B cell (primary cell): ENCODE measurements around the gene ZNF620. TPM values are rescaled to one million over a fixed set of nuclear protein-coding genes. Genes with fewer than 3 reads are reported as not detected.
A peak's percentile ranks its signal among the peaks of the same experiment; 100 is the strongest.

Experiments used
- ATAC-seq: fragments of 200-7000 bp; cut with Tn5 transposase; one replicate; pipeline ENCODE4 v1.10.0; 2021; ENCODE audit warnings: low read depth, mild to moderate bottlenecking, moderate number of reproducible peaks, moderate library complexity
- CTCF ChIA-PET: fragments of 350-600 bp; sonication (Branson Sonifier 250); formaldehyde crosslinking; loops from one replicate; lab custom pipeline; 2021; ENCODE audit warnings: antibody characterized with exemption, inconsistent platforms; lab: Charles Lee
- POLR2A ChIA-PET: fragments of 350-600 bp; sonication (Branson Sonifier 250); formaldehyde crosslinking; loops from one replicate; lab custom pipeline; 2021; ENCODE audit warnings: antibody characterized with exemption; lab: Charles Lee
- DNase-seq: peaks from one replicate; pipeline ENCODE4 v3.0.0; 2013
- H2AFZ ChIP-seq: 2 replicates; pipeline ENCODE4 v1.6.1; 2012; ENCODE audit warnings: mild to moderate bottlenecking, low read depth, low read length; ENCODE audit not compliant: insufficient read depth, poor library complexity, severe bottlenecking
- H3K27ac ChIP-seq, 2 donors: 1 replicate in 1 of 2; 2 replicates in 1 of 2; pipeline ENCODE4 v1.5.1; 2012 to 2013; ENCODE audit warnings: low read length in 2 of 2, mild to moderate bottlenecking in 2 of 2, moderate library complexity in 1 of 2
- H3K27me3 ChIP-seq, 4 experiments: fragments of 200-600 bp in 1 of 4; sonication (generic) in 1 of 4; replicated peaks in 1 of 4; 1 replicate in 2 of 4; 2 replicates in 2 of 4; pipeline versions ENCODE4 v1.6.1 to v1.7.0; 2013 to 2016; ENCODE audit warnings: low read length in 3 of 4, mild to moderate bottlenecking in 2 of 4, mixed read lengths in 1 of 4, moderate library complexity in 1 of 4; ENCODE audit not compliant: insufficient read depth in 4 of 4, control insufficient read depth in 3 of 4; ENCODE audit errors: control extremely low read depth in 1 of 4
- H3K36me3 ChIP-seq, 2 experiments: replicated peaks in 1 of 2; 1 replicate in 1 of 2; 2 replicates in 1 of 2; pipeline versions ENCODE4 v1.6.1 to v1.7.1; 2013; ENCODE audit warnings: low read length in 1 of 2; ENCODE audit not compliant: insufficient read depth in 2 of 2, control insufficient read depth in 1 of 2; ENCODE audit errors: control extremely low read depth in 1 of 2, extremely low read depth in 1 of 2
- H3K4me1 ChIP-seq, 2 donors: fragments of 200-600 bp in 1 of 2; sonication (generic) in 1 of 2; 1 replicate in 1 of 2; 2 replicates in 1 of 2; pipeline versions ENCODE4 v1.5.1 to v1.6.1; 2013 to 2017; ENCODE audit warnings: low read length in 2 of 2; ENCODE audit not compliant: control insufficient read depth in 2 of 2, insufficient read depth in 2 of 2
- H3K4me2 ChIP-seq: replicated peaks from 2 replicates; pipeline ENCODE3; 2012; ENCODE audit warnings: mild to moderate bottlenecking, low read depth, low read length; ENCODE audit not compliant: poor library complexity, severe bottlenecking
- H3K4me3 ChIP-seq, 5 experiments: fragments of 200-600 bp in 1 of 5; sonication (generic) in 1 of 5; 1 replicate in 3 of 5; 2 replicates in 2 of 5; pipeline versions ENCODE4 v1.5.1 to v1.7.0; 2011 to 2016; ENCODE audit warnings: low read length in 4 of 5, mild to moderate bottlenecking in 4 of 5, low read depth in 2 of 5, control low read depth in 1 of 5, moderate library complexity in 1 of 5; ENCODE audit not compliant: insufficient read depth in 1 of 5; ENCODE audit errors: control extremely low read depth in 1 of 5, extremely low read depth in 1 of 5
- H3K79me2 ChIP-seq: fragments of 200-600 bp; sonication (generic); one replicate; pipeline ENCODE4 v1.6.0; 2016; ENCODE audit warnings: low read length; ENCODE audit not compliant: control insufficient read depth, insufficient read depth
- H3K9ac ChIP-seq: fragments of 200-600 bp; sonication (generic); 2 replicates; pipeline ENCODE4 v1.6.1; 2017; ENCODE audit warnings: mild to moderate bottlenecking, low read length, moderate library complexity
- H3K9me3 ChIP-seq, 3 donors: one replicate each; pipeline versions ENCODE4 v1.6.1 to v1.7.1; 2013; ENCODE audit warnings: low read length in 2 of 3; ENCODE audit not compliant: control insufficient read depth in 2 of 3, insufficient read depth in 1 of 3; ENCODE audit errors: control extremely low read depth in 1 of 3
- H4K20me1 ChIP-seq: 2 replicates; pipeline ENCODE4 v1.6.0; 2012; ENCODE audit warnings: mild to moderate bottlenecking, low read length; ENCODE audit not compliant: insufficient read depth, control insufficient read depth, poor library complexity, severe bottlenecking
- H3K27ac Mint-ChIP-seq: one replicate; pipeline ENCODE4 v1.8.0; 2021; ENCODE audit warnings: mixed read lengths
- H3K27me3 Mint-ChIP-seq: one replicate; pipeline ENCODE4 v1.8.0; 2021; ENCODE audit warnings: mixed read lengths
- H3K4me1 Mint-ChIP-seq: one replicate; pipeline ENCODE4 v1.8.0; 2021; ENCODE audit warnings: mixed read lengths
- H3K4me3 Mint-ChIP-seq: one replicate; pipeline ENCODE4 v1.8.0; 2021; ENCODE audit warnings: mixed read lengths
- H3K9me3 Mint-ChIP-seq: one replicate; pipeline ENCODE4 v1.8.0; 2022; ENCODE audit warnings: mixed read lengths; ENCODE audit not compliant: insufficient read depth
- CTCF ChIP-seq: fragments of 200-600 bp; IDR thresholded peaks from one replicate; pipeline ENCODE4 v1.8.0; 2022; ENCODE audit warnings: antibody characterized with exemption, mild to moderate bottlenecking
- EZH2 ChIP-seq: IDR thresholded peaks from 2 replicates; pipeline ENCODE4 v1.6.1; 2012; ENCODE audit warnings: borderline replicate concordance, low read depth, mild to moderate bottlenecking, moderate library complexity, low read length; ENCODE audit not compliant: insufficient read depth, poor library complexity, severe bottlenecking
- WGBS: methylation state at CpG from one replicate; pipeline ENCODE4 v1.1.5; 2013; ENCODE audit warnings: missing lambda C conversion rate; ENCODE audit not compliant: insufficient coverage; 5-methylcytosine and 5-hydroxymethylcytosine counted together
- intact Hi-C: fragments of 100-400 bp; cut with micrococcal nuclease; formaldehyde crosslinking; loops from one replicate; pipeline ENCODE4 v1.10.0; 2022
- polyA plus RNA-seq: library from polyadenylated mRNA; depleted of rRNA; stranded (reverse); fragments of >200 nt; gene quantifications from 2 replicates; pipeline ENCODE4 v1.2.3, GENCODE V29; 2012
- total RNA-seq, 2 donors: library from RNA; stranded (reverse); fragments of 120-200 nt in 1 of 2; gene quantifications; 1 replicate in 1 of 2; 2 replicates in 1 of 2; pipeline versions ENCODE4 v1.2.3 to v1.2.4, GENCODE V29; 2013 to 2022

The ZNF620 gene
- total and polyA plus RNA-seq, 2 donors (not counting 1 experiment from before 2014, with no cell fraction given) = 1.2 to 6.6 TPM

GRCh38 chr3:40476478-40477470 lies 29.1 kb upstream of the ZNF620 start, which contains the start of gene ZNF619:
Gene ZNF619 (plus strand): TSS chr3:40477122. CDS start chr3:40477980, 858 bp downstream.
- H3K27me3 Mint-ChIP-seq = no peaks in the 10 kb centered on the region
- H3K4me3 ChIP-seq = peak within 1 kb of the TSS; percentile 64 to 92 (median 82)
- peak within 1 kb of the TSS; percentile 96 for H2AFZ ChIP-seq
- H3K9ac ChIP-seq = peak within 1 kb of the TSS; percentile 86
- H3K9me3 ChIP-seq = no peaks in the 10 kb centered on the region
- H3K4me1 ChIP-seq = peaks cover 13 to 19% of the 10 kb centered on the region in 2 donors
- peak within 1 kb of the TSS; percentile 91 for H3K4me3 Mint-ChIP-seq
- ATAC-seq (peak; percentile 93), DNase-seq (peak; percentile 84)
- no peaks in the 10 kb centered on the region for H3K27me3 ChIP-seq
- TF ChIP-seq CTCF (no peak), EZH2 (no peak)
- H3K4me2 ChIP-seq = peak within 1 kb of the TSS; percentile 91
- H3K9me3 Mint-ChIP-seq = no peaks in the 10 kb centered on the region
- peak within 1 kb of the TSS; percentile 92 for H3K27ac Mint-ChIP-seq
- intact Hi-C loops = loop anchor here (1.0 to 2.0 kb wide), 4 partner anchors 23 to 167 kb away; partner anchors contain the start of genes EIF1B, ZNF620 and ZNF621
- ChIA-PET CTCF (interaction anchor here (1.2 to 1.6 kb wide), 3 partner anchors 24 to 169 kb away, joined by 4 to 6 read pairs (median 5); partner anchors contain the start of gene ZNF620), POLR2A (interaction anchor here (1.1 to 1.6 kb wide), 3 partner anchors 19 to 723 kb away, joined by 3 to 6 read pairs (median 4); partner anchors contain the start of genes CTNNB1, RPL14 and ZNF620)
- H3K36me3 ChIP-seq = peaks cover 0 to 21% of the 10 kb centered on the region in 2 experiments
- peak within 1 kb of the TSS; percentile 72 to 90 for H3K27ac ChIP-seq
- H3K4me1 Mint-ChIP-seq = peaks cover 25% of the 10 kb centered on the region
- peaks cover 16% of the 10 kb centered on the region for H3K79me2 ChIP-seq
- 8% methylated on average over 39 of the region's 48 CpGs for WGBS
- no peaks in the 10 kb centered on the region for H4K20me1 ChIP-seq
